ENCODE data around the gene CAB39.
A peak's percentile ranks its signal among the peaks of the same experiment; 100 is the strongest.
"Not testable (repeated sequence)": the region's sequence is repeated elsewhere in the genome, so short reads cannot be mapped to it uniquely, and the experiment has no call there.

CAB39 gene

DNA sequence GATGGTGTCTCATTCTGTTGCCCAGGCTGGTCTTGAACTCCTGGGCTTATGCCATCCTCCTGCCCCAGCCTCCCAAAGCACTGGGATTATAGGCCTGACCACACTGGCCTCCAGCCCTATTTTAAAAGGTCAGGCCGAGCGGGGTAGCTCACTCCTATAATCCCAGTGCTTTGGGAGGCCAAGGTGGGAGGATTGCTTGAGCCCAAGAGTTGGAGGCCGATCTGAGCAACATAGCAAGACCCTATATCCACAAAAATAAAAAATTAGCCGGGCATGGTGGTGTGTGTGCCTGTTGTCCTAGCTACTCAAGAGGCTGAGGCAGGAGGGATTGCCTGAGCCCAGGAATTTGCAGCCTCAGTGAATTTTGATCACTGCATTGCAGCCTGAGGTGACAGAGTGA lies 3.9 kb downstream of the CAB39 start:
- DNase-seq: no peak

GRCh38 chr2:230717600-230717999 lies 5.0 kb downstream of the CAB39 start:
- no peak for DNase-seq

DNA sequence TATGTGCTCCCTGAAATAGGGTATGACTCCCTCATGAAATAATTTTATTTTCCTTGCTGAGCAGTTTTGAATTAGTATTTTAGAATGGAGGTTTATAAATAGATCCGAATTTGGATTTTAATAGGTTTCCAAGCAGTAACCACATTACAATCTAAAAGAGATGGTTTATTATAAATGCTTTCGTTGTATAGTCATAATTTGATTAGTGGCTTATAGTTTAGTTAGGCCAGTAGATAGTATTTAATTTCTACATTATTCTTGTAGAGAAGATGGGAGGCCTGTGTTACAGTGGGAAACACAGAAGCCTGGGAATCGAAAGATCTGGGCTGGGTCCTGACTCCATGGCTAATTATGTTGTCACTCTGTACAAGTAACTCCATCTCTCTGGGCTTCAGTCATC lies 6.7 kb downstream of the CAB39 start:
- DNase-seq: no peak

- no peak for DNase-seq
Measured at GRCh38 chr2:230721712-230722111, 9.1 kb downstream of the CAB39 start.

DNA sequence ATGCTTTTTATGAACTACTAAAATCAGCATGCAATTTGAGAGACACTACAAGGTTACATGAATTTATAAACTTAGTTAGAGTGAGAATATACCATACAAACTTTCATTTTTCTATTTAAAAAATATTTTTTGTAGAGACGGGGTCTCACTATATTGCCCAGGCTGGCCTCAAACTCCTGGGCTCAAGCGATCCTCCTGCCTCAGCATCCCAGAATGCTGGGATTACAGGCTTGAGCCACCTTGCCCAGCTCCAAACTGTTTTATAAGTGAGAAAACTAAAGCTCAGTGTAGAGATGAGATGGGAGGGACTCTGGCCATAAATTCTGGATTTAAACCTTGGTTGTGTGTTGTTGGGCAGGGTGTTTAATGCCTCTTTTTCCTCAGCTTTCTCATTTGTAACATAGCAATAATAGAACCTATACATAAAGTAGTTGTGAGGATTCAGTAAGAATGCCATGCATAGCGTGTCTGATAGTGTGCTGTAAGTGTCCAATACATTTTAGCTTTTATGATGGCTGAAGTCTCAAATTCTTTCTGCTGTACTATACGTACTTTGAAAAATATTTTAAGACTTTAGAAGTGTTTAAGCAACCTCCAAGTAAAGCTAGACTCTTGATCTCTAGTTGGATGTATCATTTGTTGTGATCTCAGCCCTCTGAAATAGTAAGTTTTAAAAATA lies 9.7 kb downstream of the CAB39 start:
- DNase-seq: no peak

DNA sequence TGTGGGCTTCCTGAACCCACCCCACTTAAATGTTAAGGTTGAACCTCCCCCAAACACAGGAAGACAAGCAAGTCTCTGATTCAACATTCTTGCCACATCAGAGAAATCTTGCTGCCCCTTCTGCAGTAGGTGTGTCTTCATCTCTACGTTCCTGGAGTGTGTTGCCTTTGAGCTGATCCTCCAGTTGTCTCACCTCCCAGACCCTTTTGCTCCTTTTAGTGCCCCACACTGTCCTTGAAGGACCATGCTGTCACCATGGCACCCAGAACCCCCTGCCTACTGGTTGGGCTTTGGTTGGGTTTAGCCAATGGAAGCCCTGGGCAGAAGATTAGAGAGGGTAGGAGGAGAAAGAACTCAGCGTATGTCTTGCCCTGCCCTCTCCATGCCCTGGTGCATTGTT lies 10.7 kb downstream of the CAB39 start:
- DNase-seq: no peak

GRCh38 chr2:230724957-230725356 lies 12.3 kb downstream of the CAB39 start:
- not testable (repeated sequence) for DNase-seq

GRCh38 chr2:230731512-230731911 lies 18.9 kb downstream of the CAB39 start:
- DNase-seq: no peak

DNA sequence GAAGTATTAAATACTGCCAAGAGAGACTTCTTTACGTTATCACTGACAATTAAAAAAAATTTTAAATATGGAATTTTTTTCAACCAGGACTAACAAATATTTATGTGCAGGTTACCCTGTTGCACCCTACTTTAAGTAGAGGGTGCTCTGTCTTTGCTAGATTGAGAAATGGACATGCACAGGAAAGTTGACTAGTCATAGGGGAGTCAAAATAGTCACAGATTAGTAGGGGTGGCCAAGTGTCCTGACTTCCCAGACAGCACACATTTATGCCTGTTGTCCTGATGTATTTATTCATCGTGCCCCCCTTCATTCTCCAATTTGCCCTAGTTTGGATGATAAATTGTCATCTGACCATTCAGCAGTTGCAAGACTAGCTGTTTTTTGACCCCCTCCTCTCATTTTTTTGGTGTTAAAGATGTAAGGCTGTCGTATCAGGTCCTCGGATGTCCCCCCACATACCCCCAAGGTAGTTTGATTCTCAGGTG lies 20.3 kb downstream of the CAB39 start:
- DNase-seq: no peak

- no peak for DNase-seq
Measured at GRCh38 chr2:230734247-230735175, 21.9 kb downstream of the CAB39 start.

- no peak for DNase-seq
Measured at GRCh38 chr2:230735884-230736283, 23.2 kb downstream of the CAB39 start.

- DNase-seq: no peak
Measured at GRCh38 chr2:230737300-230737699, 24.7 kb downstream of the CAB39 start.

GRCh38 chr2:230737791-230738226 lies 25.2 kb downstream of the CAB39 start:
- DNase-seq: no peak

- DNase-seq: peak; percentile 60
Measured at GRCh38 chr2:230738391-230738811, 25.8 kb downstream of the CAB39 start.

DNA sequence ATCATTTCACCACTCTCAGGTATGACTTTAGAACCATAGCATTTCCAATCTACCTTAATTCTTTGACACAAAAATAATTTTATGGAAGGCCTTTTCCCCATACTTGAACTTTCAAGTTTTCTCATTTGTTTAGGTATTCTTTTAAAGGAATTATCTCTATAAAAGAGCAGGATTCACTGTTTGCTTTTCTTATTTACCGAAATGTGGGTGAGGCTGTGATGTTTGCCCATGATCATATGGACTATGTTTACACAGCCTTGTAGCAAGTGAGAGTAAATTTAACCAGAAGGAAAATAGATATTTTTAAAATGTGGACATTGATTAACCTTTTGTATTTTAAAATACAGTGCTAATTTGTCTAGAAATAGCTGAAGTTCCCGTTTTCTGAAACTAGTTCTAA lies 26.3 kb downstream of the CAB39 start:
- DNase-seq: no peak

DNA sequence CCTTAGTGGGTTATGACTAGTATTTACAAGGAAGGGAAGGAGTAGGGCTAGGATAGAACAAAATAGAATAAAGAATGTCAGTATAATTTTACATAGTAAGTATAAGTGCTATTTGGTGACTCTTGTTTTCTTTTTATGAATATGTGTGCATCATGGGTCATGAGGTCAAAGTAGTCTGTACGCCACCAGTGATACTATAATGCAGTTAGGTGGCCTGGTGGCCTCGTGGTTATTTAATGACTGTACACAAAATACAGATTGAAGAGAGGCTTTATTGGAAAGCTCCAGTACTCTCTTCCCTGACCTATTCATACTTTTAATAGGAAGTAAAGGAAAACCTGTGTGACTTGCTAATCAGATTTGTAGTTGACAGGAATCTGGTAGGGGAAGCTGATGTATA lies 27.3 kb downstream of the CAB39 start:
- no peak for DNase-seq

GRCh38 chr2:230742781-230743180 lies 30.1 kb downstream of the CAB39 start:
- DNase-seq: no peak

DNA sequence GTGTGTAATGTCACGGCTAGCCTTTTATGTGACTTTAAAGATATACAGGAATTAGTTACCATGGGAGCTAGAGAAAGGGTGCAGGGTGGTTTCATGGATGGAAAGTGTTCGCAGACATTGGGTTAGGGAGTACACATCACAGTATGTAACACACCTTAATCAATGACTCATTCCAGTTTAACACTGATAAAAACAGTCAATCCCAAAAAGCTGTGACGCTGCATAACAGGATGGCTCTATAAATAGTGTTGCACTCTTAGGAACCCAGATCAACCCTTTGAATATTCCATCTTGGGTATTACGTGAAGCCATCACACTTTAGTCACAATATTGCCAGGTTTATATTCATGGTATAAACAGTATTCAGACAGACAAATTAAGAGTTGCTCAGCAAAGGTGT lies 33.6 kb downstream of the CAB39 start:
- no peak for DNase-seq

DNA sequence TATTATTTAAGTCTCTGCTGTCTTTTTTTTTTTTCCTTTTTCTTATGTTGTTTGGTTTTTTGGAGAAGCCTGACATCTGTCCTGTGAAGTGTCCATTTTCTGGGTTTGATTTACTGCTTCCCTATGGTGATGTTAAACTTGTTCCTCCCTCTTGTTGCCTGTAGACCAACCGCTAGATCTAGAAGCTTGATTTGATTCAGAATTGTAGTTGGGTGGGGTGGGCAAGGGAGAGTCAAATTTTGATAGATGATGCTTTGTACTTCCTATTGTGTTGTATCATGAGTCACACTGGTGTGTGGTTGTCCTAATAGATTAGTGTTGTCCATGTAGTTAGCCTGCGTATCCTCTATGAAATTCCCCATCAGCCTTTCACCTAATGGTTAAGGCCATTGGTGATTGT lies 35.4 kb downstream of the CAB39 start:
- no peak for DNase-seq

DNA sequence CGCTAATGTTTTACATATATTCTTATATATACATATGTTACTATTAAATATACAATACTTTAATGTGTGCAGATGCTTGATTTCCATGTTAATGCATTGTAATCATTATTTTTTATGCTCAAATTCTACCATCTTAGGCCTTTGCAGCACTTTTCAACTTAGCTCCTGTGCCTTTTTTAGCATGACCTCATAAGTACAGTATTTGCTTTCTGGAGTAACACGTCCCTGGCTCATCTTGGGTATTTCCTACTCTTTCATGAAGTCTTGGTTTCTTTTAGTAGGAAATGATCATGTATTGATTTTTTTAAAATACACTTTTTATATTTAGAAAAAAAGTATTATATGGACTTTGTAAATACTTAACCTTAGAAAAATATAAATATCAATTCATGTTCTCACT lies 36.5 kb downstream of the CAB39 start:
- no peak for DNase-seq

DNA sequence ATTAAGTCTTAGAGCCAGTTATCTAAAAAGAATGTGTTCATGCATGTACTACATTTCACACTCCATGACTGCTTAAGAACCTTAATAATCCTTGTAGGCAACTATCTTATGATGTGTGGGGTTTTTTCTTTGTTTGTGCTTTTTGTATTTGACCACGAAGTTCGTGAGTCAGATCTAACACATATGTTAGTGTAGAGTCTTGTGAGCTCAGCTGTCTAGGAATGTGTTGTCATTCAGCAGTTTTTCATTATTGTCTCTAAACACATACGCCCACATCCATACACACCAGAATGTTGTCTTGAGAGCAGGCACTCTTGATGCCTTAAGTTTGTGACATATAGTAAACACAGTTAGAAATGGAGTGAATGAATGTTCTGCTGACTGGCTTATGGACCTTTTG lies 38.4 kb downstream of the CAB39 start:
- DNase-seq: no peak

- no peak for DNase-seq
Measured at GRCh38 chr2:230754200-230754599, 41.6 kb downstream of the CAB39 start.

- no peak for DNase-seq
Measured at GRCh38 chr2:230757476-230757875, 44.8 kb downstream of the CAB39 start.
